Activated T-helper 9 cell treated with anti-CD3 and anti-CD28 coated beads, Interleukin-2, amount 50 U/mL, for 16 hours (primary cell): Measurements from ENCODE around the gene NOLC1.

Experiments
- DNase-seq: peaks from one replicate; pipeline ENCODE4 v3.0.0-alpha.2; 2020; ENCODE audit warnings: low read depth

Gene NOLC1

GRCh38 chr10:102121739-102122372 lies 30.3 kb upstream of the NOLC1 start:
- DNase-seq: no peak

GRCh38 chr10:102122450-102122849 lies 29.7 kb upstream of the NOLC1 start:
- DNase-seq: no peak

GRCh38 chr10:102123223-102123622 lies 29.0 kb upstream of the NOLC1 start:
- no peak for DNase-seq

GRCh38 chr10:102131286-102132170 lies 20.7 kb upstream of the NOLC1 start:
- DNase-seq: no peak

GRCh38 chr10:102132193-102132562 lies 20.0 kb upstream of the NOLC1 start:
- DNase-seq: no peak

- DNase-seq: peak; percentile 94
Observed at GRCh38 chr10:102132563-102133372, 19.4 kb upstream of the NOLC1 start, which contains the start of gene PPRC1. TSS of gene PPRC1 (plus strand) at chr10:102133040. CDS start at chr10:102133069, 29 bp downstream.

- peak; percentile 50 for DNase-seq
Observed at GRCh38 chr10:102133373-102134195, 18.6 kb upstream of the NOLC1 start.

GRCh38 chr10:102134416-102134815 lies 17.8 kb upstream of the NOLC1 start:
- DNase-seq: no peak

- DNase-seq: no peak
Observed at GRCh38 chr10:102135956-102136526, 16.1 kb upstream of the NOLC1 start.

GRCh38 chr10:102139281-102140110 lies 12.7 kb upstream of the NOLC1 start:
- DNase-seq: no peak

GRCh38 chr10:102140218-102140617 lies 12.0 kb upstream of the NOLC1 start:
- DNase-seq: no peak

- no peak for DNase-seq
Observed at GRCh38 chr10:102140913-102141540, 11.2 kb upstream of the NOLC1 start.

- no peak for DNase-seq
Observed at GRCh38 chr10:102141583-102142107, 10.5 kb upstream of the NOLC1 start.

GRCh38 chr10:102146971-102147428 lies 5.2 kb upstream of the NOLC1 start:
- no peak for DNase-seq

- DNase-seq: no peak
Observed at GRCh38 chr10:102147561-102147960, 4.6 kb upstream of the NOLC1 start.

GRCh38 chr10:102148275-102148674 lies 3.9 kb upstream of the NOLC1 start:
- DNase-seq: no peak

- no peak for DNase-seq
Observed at GRCh38 chr10:102150970-102151773, 1.0 kb upstream of the NOLC1 start.

- DNase-seq: peak; percentile 34
Observed at GRCh38 chr10:102152545-102152890, 329 bp downstream of the NOLC1 start.
